ENCODE data around the gene VAPA. TPM values are rescaled to one million over a fixed set of nuclear protein-coding genes. Genes with fewer than 3 reads are reported as not detected.

The VAPA gene
- total and polyA plus RNA-seq, 7 donors, result 181 to 336 (median 263) TPM

DNA sequence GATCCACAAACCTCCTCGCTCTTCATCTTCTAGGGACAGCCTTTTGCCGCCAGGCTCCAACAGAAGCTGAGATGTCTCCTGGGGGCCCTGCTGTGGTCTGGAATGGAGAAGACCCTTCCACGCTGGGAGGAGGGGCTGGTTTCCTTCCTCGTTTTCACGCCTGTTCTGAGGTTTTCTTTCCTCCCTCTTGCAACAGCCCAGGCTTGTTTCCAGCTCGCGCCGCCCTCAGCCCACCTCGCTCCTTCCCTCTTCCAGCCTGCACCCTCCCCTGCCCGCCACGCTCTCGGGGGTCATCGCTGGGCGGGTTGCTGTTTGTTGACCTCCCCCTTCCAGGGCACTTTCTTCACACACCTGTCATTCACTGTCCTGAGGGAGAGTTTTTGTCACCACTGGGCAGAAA lies 55.4 kb downstream of the VAPA start:
- H3K4me1 ChIP-seq, result peaks cover 0 to 8% (median 2%) of the 10 kb centered on the region in 4 donors
- H3K9me3 ChIP-seq, result no peaks in the 10 kb centered on the region
- no peak for DNase-seq
- H3K4me3 ChIP-seq, result no peak overlapping the region
- no peaks in the 10 kb centered on the region for H3K36me3 ChIP-seq
- intact Hi-C loops (cut with DNase I), result no loop called here
- no peaks in the 10 kb centered on the region for H3K27me3 ChIP-seq
- 37 to 80% methylated on average over 14 of the region's 14 CpGs for whole genome bisulfite sequencing, 2 donors
- TF ChIP-seq POLR2A (IDR thresholded peaks at IDR 0.05), result no peak
- no peak for TF ChIP-seq POLR2AphosphoS5 (IDR thresholded peaks at IDR 0.05)
- TF ChIP-seq, protein P1, sequence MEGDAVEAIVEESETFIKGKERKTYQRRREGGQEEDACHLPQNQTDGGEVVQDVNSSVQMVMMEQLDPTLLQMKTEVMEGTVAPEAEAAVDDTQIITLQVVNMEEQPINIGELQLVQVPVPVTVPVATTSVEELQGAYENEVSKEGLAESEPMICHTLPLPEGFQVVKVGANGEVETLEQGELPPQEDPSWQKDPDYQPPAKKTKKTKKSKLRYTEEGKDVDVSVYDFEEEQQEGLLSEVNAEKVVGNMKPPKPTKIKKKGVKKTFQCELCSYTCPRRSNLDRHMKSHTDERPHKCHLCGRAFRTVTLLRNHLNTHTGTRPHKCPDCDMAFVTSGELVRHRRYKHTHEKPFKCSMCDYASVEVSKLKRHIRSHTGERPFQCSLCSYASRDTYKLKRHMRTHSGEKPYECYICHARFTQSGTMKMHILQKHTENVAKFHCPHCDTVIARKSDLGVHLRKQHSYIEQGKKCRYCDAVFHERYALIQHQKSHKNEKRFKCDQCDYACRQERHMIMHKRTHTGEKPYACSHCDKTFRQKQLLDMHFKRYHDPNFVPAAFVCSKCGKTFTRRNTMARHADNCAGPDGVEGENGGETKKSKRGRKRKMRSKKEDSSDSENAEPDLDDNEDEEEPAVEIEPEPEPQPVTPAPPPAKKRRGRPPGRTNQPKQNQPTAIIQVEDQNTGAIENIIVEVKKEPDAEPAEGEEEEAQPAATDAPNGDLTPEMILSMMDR (IDR thresholded peaks at IDR 0.05), result no peak
- TF ChIP-seq EP300 (IDR thresholded peaks at IDR 0.05), result no peak
- H3K27ac ChIP-seq, result no peak overlapping the region

DNA sequence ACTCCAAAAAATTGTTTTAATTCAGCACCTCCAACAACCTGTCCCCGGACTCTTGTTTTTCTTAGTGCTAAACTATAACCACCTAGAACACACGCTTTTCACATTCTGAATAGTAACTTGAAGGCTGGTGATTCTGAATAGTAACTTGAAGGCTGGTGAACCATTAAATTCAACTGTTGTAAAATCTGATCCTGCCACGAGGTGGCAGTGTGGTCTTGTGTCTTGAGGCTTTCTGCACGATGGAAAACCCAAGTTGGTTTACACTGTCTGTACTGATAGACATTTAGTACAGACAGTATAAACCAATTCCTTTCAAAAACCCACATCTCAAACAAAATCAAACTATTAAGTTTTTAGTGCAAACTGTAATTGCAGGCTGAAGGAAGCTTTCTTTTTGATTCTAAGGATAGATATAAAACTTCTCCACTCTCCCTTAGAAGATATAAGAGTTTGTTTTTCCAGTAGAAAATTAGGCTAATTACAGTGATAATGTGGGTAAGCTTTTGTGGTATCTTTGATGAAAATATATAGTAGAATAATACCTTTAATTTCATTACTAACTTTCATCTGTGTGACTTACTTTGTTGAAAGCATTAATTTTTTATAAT lies 57.6 kb downstream of the VAPA start:
- Histone ChIP-seq H3K4me1 (peaks cover 0 to 8% (median 2%) of the 10 kb centered on the region in 4 donors), H3K36me3 (no peaks in the 10 kb centered on the region), H3K27me3 (no peaks in the 10 kb centered on the region), H3K4me3 (no peak overlapping the region), H3K9me3 (peaks cover 0 to 8% (median 2%) of the 10 kb centered on the region in 4 donors), H3K27ac (no peak overlapping the region)
- intact Hi-C loops (cut with DNase I), result loop anchor here (1.0 to 5.0 kb wide), 2 partner anchors 549 to 1071 kb away; no protein-coding TSS in a partner anchor
- TF ChIP-seq POLR2A (IDR thresholded peaks at IDR 0.05) (no peak), EP300 (IDR thresholded peaks at IDR 0.05) (no peak), POLR2AphosphoS5 (IDR thresholded peaks at IDR 0.05) (peak in 2 of 4 donors; percentile 10 to 17)
- TF ChIP-seq, protein P1 (IDR thresholded peaks at IDR 0.05), result peak; percentile 80 to 92 (median 82)
- WGBS, 2 donors, result 2 to 5% methylated on average over 4 of the region's 4 CpGs
- DNase-seq, result peak; percentile 87

DNA sequence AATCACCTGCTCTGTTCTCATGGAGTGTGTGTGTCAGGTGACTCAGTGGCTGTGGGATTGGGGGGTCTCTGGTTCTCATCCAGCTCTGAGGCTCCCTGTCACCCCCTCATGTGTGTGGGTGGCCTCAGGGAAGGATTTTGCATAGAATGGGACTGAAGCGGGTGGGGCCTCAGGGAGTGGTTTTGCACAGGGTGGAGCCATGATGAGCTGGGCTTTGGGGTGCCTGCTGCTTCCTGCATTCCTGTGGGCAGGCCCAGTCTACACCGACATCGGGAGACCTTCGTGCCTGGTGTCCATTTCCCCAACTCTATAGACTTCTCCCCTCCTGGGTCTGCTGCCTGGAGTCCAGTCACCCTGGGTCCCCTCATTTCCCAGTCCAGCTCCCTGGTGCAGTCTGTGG lies 59.7 kb downstream of the VAPA start:
- Histone ChIP-seq H3K4me1 (peaks cover 0 to 8% (median 2%) of the 10 kb centered on the region in 4 donors), H3K4me3 (no peak overlapping the region), H3K36me3 (no peaks in the 10 kb centered on the region), H3K27me3 (no peaks in the 10 kb centered on the region), H3K27ac (no peak overlapping the region), H3K9me3 (peaks cover 0 to 8% (median 2%) of the 10 kb centered on the region in 4 donors)
- intact Hi-C loops (cut with DNase I), result loop anchor here (5.0 kb wide), 1 partner anchor 1069 kb away; no protein-coding TSS in a partner anchor
- DNase-seq, result no peak
- TF ChIP-seq POLR2A (IDR thresholded peaks at IDR 0.05), result no peak
- TF ChIP-seq EP300 (IDR thresholded peaks at IDR 0.05), result no peak
- TF ChIP-seq, protein P1 (IDR thresholded peaks at IDR 0.05), result no peak
- no peak for TF ChIP-seq POLR2AphosphoS5 (IDR thresholded peaks at IDR 0.05)
- WGBS, 2 donors, result 88 to 93% methylated on average over 4 of the region's 4 CpGs

- TF ChIP-seq, protein P1 (IDR thresholded peaks at IDR 0.05), result no peak
- TF ChIP-seq EP300 (IDR thresholded peaks at IDR 0.05) (no peak), POLR2A (IDR thresholded peaks at IDR 0.05) (no peak), POLR2AphosphoS5 (IDR thresholded peaks at IDR 0.05) (no peak)
- Histone ChIP-seq H3K9me3 (peaks cover 0 to 8% (median 2%) of the 10 kb centered on the region in 4 donors), H3K27ac (no peak overlapping the region), H3K4me3 (no peak overlapping the region), H3K27me3 (no peaks in the 10 kb centered on the region), H3K36me3 (no peaks in the 10 kb centered on the region), H3K4me1 (peaks cover 0 to 8% (median 2%) of the 10 kb centered on the region in 4 donors)
- 93 to 96% methylated on average over 2 of the region's 2 CpGs for WGBS, 2 donors
- intact Hi-C loops (cut with DNase I), result loop anchor here (5.0 kb wide), 1 partner anchor 1068 kb away; no protein-coding TSS in a partner anchor
- DNase-seq, result no peak
Measured at GRCh38 chr18:9974279-9974915, 60.6 kb downstream of the VAPA start.

Measured in sigmoid colon (tissue), 7 donors.